ENCODE results near the gene RBM47. TPM values are rescaled to one million over a fixed set of nuclear protein-coding genes. Genes with fewer than 3 reads are reported as not detected.

RBM47 gene
- total RNA-seq, 4 donors from 2014 or later: 13.3 to 38.3 (median 21.8) TPM

DNA sequence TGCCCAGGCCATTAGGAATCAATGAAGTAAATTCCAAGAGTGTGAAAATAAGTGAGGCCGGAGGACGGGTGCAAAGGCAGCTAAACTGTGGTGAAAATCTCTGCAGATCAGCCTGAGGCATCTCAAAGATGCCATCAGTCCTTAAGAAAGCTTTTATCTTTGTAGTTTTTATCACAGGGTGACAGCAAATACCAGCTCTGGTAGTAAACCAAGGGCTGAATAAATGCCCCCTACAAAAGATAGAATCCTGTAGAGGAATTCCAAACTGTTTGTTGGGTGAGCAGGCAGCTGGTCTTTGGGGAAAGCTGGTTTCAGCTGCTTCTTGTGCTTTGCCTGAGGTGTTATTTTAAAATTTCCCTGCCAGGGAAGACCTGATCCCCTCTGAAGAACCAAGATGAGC lies 21.6 kb upstream of the RBM47 start:
- H3K36me3 ChIP-seq: no peaks in the 10 kb centered on the region
- no peak for DNase-seq (ENCODE audit: extremely low spot score)
- intact Hi-C loops (cut with DNase I): no loop called here
- no peak overlapping the region for H3K4me3 ChIP-seq
- H3K4me1 ChIP-seq: no peaks in the 10 kb centered on the region
- H3K27ac ChIP-seq (replicated peaks in 1 of 4): no peak overlapping the region
- WGBS: 78% methylated on average over 2 of the region's 2 CpGs
- TF ChIP-seq, protein P1, sequence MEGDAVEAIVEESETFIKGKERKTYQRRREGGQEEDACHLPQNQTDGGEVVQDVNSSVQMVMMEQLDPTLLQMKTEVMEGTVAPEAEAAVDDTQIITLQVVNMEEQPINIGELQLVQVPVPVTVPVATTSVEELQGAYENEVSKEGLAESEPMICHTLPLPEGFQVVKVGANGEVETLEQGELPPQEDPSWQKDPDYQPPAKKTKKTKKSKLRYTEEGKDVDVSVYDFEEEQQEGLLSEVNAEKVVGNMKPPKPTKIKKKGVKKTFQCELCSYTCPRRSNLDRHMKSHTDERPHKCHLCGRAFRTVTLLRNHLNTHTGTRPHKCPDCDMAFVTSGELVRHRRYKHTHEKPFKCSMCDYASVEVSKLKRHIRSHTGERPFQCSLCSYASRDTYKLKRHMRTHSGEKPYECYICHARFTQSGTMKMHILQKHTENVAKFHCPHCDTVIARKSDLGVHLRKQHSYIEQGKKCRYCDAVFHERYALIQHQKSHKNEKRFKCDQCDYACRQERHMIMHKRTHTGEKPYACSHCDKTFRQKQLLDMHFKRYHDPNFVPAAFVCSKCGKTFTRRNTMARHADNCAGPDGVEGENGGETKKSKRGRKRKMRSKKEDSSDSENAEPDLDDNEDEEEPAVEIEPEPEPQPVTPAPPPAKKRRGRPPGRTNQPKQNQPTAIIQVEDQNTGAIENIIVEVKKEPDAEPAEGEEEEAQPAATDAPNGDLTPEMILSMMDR (IDR thresholded peaks at IDR 0.05): no peak
- no peak for TF ChIP-seq EP300 (IDR thresholded peaks at IDR 0.05)
- no peak for TF ChIP-seq POLR2A (IDR thresholded peaks at IDR 0.05; ENCODE audit: low read depth)
- H3K9me3 ChIP-seq: no peaks in the 10 kb centered on the region
- H3K27me3 ChIP-seq: no peaks in the 10 kb centered on the region

DNA sequence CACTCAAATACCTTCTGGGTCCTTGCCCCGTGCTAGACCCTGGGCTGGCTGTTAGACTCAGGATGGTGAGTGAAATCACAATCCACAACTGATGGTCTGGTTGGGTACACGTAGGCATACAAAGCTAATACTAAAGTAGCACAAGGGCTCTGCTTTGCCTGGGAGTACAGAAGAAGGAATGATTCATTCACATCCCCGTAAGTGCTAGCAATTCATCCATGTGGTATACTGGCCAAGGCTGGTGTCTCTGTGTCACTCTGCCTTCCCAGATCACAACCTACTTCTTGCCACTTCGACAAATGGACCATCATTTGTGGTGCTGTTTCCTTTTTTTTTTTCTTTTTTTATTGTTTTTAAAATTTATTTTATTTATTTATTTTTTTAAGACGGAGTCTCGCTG lies 19.7 kb upstream of the RBM47 start:
- Histone ChIP-seq H3K36me3 (no peaks in the 10 kb centered on the region), H3K9me3 (no peaks in the 10 kb centered on the region), H3K27me3 (no peaks in the 10 kb centered on the region), H3K4me1 (no peaks in the 10 kb centered on the region), H3K27ac (replicated peaks in 1 of 4) (no peak overlapping the region), H3K4me3 (no peak overlapping the region)
- no peak for TF ChIP-seq POLR2AphosphoS5 (IDR thresholded peaks at IDR 0.05)
- TF ChIP-seq, protein P1 (IDR thresholded peaks at IDR 0.05): no peak
- TF ChIP-seq POLR2A (IDR thresholded peaks at IDR 0.05; ENCODE audit: low read depth): no peak
- TF ChIP-seq EP300 (IDR thresholded peaks at IDR 0.05): no peak
- WGBS: 85% methylated on average over 6 of the region's 6 CpGs
- intact Hi-C loops (cut with DNase I): no loop called here
- DNase-seq (ENCODE audit: extremely low spot score): no peak

DNA sequence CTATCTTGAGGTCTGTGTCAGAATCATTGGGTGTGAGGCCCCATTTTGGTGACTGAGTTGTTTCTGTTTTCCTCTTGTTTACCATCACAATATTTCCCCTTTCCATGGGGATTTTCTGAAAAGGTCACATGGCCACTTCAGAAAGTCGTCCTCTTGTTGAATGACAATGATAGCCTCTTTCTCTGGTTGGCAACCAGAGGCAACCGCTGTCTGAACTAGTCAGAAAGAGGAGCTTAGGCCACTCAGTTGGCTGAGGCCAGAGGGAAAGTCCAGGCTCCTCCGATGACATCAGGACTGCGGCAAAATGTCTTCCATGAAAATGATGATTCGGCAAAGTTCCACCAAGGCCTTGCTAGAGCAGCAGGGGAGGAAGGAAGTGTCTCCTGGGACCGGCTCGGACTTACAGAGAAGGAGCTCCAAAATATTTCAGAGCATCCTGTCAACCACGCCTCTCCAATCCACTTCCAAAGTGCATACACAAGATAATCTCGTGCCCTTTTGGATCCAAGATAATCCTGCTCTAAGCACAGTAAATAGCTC lies 19.1 kb upstream of the RBM47 start:
- no peak for TF ChIP-seq POLR2AphosphoS5 (IDR thresholded peaks at IDR 0.05)
- TF ChIP-seq EP300 (IDR thresholded peaks at IDR 0.05): no peak
- TF ChIP-seq POLR2A (IDR thresholded peaks at IDR 0.05; ENCODE audit: low read depth): no peak
- TF ChIP-seq, protein P1 (IDR thresholded peaks at IDR 0.05): no peak
- Histone ChIP-seq H3K36me3 (no peaks in the 10 kb centered on the region), H3K4me3 (no peak overlapping the region), H3K4me1 (no peaks in the 10 kb centered on the region), H3K27ac (replicated peaks in 1 of 4) (no peak overlapping the region), H3K27me3 (no peaks in the 10 kb centered on the region), H3K9me3 (no peaks in the 10 kb centered on the region)
- DNase-seq (ENCODE audit: extremely low spot score): no peak
- 74% methylated on average over 9 of the region's 9 CpGs for WGBS
- intact Hi-C loops (cut with DNase I): no loop called here

DNA sequence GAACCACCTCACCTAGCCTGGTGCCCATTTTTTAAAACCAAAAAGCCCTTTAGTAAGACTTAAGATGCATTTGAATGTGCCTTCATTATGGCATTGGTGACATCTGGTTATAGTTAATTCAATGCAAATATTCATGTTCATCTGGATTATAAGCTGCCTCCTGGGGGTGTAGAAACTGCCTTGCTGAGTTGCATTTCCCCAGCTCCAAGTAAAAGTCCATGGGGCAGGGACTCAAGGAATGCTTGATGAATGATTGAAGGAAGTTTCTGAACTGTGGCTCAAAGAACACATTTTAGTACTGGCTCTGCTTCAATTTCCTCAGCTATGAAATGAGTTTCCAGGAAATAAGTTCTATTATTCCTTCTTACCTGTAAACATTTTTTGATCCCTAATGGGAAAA lies 18.5 kb upstream of the RBM47 start:
- Histone ChIP-seq H3K36me3 (no peaks in the 10 kb centered on the region), H3K9me3 (no peaks in the 10 kb centered on the region)
- DNase-seq (ENCODE audit: extremely low spot score): no peak

More for the DNA sequence above, 18.5 kb upstream of the RBM47 start:
- H3K4me3 ChIP-seq: no peak overlapping the region
- intact Hi-C loops (cut with DNase I): no loop called here
- TF ChIP-seq, protein P1 (IDR thresholded peaks at IDR 0.05): no peak
- TF ChIP-seq POLR2A (IDR thresholded peaks at IDR 0.05; ENCODE audit: low read depth) (no peak), POLR2AphosphoS5 (IDR thresholded peaks at IDR 0.05) (no peak), EP300 (IDR thresholded peaks at IDR 0.05) (no peak)
- no peaks in the 10 kb centered on the region for H3K4me1 ChIP-seq
- no peak overlapping the region for H3K27ac ChIP-seq (replicated peaks in 1 of 4)
- H3K27me3 ChIP-seq: no peaks in the 10 kb centered on the region

All from esophagus muscularis mucosa (tissue), 4 donors.